CD4-positive, alpha-beta T cell treated with Interferon gamma for 1 hour (primary cell): ENCODE measurements around the gene ADAM8.
"Not testable (repeated sequence)": the region's sequence is repeated elsewhere in the genome, so short reads cannot be mapped to it uniquely, and the experiment has no call there.

Experiments used
- DNase-seq: peaks from one replicate; pipeline ENCODE4 v3.0.0-alpha.2; 2020

The ADAM8 gene

DNA sequence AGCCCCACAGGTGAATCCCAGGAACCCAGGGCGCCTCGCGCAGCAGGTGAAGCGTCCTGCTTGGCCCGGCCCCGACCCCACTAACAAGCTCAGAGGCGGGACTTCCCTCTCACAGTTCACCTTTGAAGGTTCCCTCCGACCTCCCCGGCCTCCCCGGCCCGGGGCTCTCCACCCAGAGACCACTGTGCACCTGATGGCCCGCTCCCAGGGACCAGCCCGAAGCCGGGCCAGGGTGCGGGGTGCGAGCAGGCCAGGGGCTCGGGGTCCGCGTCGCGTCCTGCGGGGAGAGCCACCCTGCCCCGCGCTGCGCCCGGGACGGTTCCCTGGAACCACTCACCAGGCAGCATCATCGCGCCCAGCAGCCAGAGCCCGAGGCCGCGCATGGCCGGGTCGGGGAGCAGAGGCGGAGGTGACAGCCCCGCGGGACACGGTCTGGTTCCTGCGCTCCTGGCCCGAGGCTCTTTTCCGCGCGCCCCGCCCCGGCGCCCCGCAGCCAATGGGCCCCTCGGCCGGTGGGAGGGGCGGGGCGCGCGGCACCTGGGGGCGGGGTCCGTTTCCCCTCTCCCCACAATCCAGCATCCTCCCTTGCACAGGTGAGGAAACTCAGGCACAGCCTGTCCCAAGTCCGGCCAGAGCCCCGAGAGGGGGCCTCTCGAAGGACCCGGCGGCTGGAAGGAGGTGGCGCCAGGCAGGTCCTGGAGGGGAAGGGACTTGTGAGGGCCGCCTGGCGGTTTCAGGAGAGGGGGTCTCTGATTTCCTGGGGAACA lies at the start of gene ADAM8:
TSS of gene ADAM8 (minus strand) at position 434 of the 767 bp plus-strand sequence. CDS start at position 383, 51 bp downstream.
- peak; percentile 70 for DNase-seq

DNA sequence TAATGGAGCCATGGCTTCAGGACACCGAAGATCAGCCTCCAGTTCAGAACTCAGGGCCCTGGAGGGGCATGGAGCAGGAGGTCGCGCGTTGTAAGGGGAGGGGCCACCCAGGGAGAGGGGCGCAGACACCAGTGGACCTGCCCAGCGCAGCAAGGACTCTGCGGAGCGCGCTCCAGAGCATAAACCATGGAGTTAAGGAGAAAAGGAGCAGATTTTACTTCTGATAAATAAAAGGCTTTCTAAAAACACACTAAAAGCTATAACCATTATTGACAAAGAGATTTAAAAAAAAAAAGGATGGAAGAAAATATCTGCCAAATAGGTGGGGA lies 49.5 kb upstream of the ADAM8 start:
- DNase-seq: no peak

GRCh38 chr10:133325440-133326222 lies 49.0 kb upstream of the ADAM8 start:
- DNase-seq: no peak

GRCh38 chr10:133324857-133325260 lies 48.2 kb upstream of the ADAM8 start:
- no peak for DNase-seq

GRCh38 chr10:133324198-133324792 lies 47.6 kb upstream of the ADAM8 start:
- peak; percentile 74 for DNase-seq

DNA sequence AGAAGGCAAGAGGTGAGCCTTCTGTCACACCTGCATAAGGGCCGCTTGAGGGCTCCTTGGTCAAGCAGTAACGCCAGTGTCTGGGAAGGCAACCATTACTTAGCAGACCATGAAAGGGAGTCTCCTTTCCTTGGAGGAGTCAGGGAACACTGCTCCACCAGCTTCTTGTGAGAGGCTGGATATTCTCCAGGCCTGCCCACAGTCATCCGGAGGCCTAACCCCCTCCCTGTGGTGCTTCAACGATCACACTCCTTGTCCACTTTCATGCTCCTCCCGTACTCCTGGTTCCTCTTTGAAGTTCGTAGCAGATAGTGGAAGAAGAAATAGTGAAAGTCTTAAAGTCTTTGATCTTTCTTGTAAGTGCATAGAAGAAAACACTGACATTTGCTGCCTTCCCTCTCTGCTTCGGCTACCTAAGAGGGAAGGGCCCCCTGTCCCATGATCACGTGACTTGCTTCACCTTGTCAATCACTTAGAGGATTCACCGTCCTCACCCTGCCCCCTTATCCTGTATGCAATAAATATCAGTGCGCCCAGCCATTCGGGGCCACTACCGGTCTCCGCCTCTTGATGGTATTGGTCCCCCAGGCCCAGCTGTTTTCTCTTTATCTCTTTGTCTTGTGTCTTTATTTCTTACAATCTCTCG lies 45.5 kb upstream of the ADAM8 start:
- not testable (repeated sequence) for DNase-seq

DNA sequence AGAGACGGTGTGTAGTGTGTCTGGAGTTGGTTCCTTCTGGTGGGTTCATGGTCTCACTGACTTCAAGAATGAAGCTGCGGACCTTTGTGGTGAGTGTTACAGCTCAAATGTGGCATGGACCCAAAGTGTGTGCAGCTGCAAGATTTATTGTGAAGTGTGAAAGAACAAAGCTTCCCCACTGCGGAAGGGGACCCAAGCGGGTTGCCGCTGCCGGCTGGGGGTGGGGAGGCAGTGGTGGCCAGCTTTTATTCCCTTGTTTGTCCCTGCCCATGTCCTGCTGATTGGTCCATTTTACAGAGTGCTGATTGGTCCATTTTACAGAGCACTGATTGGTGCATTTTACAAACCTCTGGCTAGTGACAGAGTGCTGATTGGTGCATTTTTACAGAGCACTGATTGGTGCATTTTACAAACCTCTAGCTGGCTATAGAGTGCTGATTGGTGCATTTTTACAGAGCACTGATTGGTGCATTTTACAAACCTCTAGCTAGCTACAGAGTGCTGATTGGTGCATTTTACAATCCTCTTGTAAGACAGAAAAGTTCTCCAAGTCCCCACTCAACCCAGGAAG lies 44.3 kb upstream of the ADAM8 start:
- not testable (repeated sequence) for DNase-seq

DNA sequence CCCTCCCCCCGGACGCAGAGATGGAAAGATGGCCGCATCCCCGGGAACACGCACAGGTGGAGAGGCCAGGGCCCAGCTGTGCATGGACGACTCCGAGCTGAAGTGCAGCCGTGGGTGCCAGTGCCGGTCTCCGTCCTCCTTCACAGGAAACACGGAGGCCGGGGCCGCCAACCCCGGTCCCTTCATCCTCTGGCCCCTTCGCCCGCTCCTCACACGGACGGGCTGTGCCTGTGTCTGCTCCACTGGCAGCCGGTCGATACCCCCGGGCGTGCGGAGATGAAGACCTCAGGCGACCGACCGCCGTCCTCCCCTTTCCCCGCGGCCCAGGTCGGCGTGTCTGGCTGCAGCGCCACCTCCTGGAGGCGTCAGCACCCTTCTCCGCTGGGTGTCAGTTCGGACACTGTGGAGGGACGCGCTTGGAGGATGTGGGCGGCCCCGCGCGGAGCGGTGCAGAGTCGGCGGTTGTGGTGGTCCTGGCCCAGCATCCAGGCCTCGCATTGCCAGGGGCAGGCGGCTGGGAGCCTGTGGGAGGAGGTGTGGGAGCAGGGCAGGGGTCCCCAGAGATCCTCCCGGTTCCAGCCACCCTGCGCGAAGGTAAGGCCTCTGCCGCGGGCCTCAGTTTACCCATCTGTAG lies 41.9 kb upstream of the ADAM8 start:
- peak; percentile 65 for DNase-seq

DNA sequence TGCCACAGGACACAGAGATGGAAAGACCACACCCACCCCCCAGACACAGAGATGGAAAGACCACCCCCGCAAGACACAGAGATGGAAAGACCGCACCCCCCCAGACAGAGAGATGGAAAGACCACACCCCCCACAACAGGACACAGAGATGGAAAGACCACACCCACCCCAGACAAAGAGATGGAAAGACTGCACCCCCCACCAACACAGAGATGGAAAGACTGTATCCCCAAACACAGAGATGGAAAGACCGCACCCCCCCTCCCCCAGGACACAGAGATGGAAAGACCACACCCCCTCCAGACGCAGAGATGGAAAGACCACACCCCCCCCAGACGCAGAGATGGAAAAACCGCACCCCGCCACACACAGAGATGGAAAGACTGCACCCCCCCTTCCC lies 40.1 kb upstream of the ADAM8 start:
- DNase-seq: no peak

DNA sequence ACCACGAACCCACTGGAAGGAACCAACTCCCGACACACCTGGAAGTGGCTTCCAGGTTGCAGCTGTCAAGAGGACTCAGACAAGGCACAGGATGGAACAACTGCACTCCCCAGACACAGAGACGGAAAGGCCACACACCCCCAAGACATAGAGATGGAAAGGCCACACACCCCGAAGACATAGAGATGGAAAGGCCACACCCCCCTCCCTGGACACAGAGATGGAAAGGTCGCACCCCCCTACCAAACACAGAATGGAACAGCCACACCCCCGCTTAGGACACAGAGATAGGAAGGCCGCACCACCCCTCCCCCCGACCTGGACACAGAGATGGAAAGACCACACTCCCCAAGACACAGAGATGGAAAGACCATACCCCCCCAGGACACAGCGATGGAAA lies 39.6 kb upstream of the ADAM8 start:
- no peak for DNase-seq

DNA sequence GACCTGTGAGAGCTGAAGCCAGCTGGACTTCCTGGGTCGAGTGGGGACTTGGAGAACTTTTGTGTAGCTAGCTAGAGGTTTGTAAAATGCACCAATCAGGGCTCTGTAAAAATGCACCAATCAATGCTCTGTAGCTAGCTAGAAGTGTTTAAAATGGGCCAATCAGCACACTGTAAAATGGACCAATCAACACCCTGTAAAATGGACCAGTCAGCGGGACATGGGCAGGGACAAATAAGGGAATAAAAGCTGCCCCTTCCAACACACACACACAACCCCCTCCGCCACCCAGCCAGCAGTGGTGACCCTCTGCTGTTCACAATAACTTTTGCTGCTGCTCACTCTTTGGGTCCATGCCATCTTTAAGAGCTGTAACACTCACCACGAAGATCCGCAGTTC lies 39.2 kb upstream of the ADAM8 start:
- no peak for DNase-seq

DNA sequence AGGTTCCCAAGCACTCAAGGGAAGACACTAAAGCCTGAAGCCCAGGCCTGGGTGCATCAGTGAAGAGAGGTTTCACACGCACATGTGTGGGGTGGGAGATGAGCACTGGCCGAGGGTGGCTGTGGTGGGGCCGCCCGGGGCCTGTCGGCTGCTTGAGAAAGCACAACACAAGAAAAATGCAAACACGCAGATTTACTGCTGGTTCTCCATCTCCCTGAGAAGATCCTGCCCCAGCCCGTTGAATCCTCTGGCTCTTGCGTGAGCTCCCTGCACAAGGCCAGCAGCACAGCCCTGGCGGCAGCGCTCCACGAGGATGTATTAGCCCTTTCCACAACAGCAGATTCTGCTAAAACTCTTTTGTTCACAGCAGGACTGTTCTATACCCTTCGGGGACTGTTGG lies 38.2 kb upstream of the ADAM8 start:
- DNase-seq: no peak

- no peak for DNase-seq
Observed at GRCh38 chr10:133313192-133313591, 36.5 kb upstream of the ADAM8 start.

GRCh38 chr10:133312769-133313145 lies 36.1 kb upstream of the ADAM8 start:
- no peak for DNase-seq

DNA sequence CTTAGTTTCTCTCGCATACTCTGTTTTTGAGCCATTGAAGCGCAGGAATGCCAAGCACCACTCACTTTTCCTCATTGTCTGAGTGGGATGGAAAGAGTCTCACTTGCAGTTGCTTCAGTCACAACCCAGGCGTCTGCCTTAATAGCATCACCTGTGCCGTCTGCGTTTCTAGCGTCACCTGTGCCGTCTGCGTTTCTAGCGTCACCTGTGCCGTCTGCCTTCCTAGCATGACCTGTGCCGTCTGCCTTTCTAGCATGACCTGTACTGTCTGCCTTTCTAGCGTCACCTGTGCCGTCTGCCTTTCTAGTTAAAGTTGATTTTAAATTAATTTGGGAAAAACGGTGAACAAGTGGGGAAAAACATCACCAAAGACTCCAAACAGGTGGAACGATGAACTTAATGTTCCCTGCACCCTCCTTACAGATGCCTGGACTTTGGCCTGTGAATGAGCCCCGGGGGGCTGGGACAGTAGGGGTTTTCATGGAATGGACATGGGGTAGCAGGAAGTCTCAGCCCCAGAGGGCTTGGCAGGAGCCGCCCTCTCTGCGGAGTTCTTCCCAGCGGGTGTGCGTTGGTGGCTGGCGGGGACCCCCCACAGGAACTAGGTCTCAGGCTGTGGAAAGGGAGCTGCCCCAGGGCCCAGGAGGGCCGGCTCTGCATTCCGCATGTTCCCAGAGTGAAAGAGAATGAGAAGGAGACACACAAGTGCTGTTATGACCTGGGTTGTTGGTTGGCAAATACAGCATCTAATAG lies 35.5 kb upstream of the ADAM8 start:
- no peak for DNase-seq

GRCh38 chr10:133311570-133311969 lies 34.9 kb upstream of the ADAM8 start:
- DNase-seq: no peak

GRCh38 chr10:133310789-133311188 lies 34.1 kb upstream of the ADAM8 start:
- DNase-seq: no peak

GRCh38 chr10:133310399-133310755 lies 33.7 kb upstream of the ADAM8 start:
- no peak for DNase-seq

- no peak for DNase-seq
Observed at GRCh38 chr10:133309720-133310398, 33.2 kb upstream of the ADAM8 start.

- peak; percentile 82 for DNase-seq
Observed at GRCh38 chr10:133309100-133309719, 32.5 kb upstream of the ADAM8 start.
